HS-5 (cell line): Measurements from ENCODE around the gene DSCAML1.

Source experiments
- DNase-seq: peaks from one replicate; pipeline ENCODE4 v3.0.0-alpha.2; 2012; ENCODE audit warnings: low read depth

Gene DSCAML1

GRCh38 chr11:117426941-117427340 is 370.1 kb downstream of the DSCAML1 start:
- no peak for DNase-seq

GRCh38 chr11:117426297-117426685 is 370.7 kb downstream of the DSCAML1 start:
- DNase-seq = no peak

- DNase-seq = no peak
Measured at GRCh38 chr11:117425679-117426296, 371.2 kb downstream of the DSCAML1 start.

GRCh38 chr11:117424781-117425180 is 372.2 kb downstream of the DSCAML1 start:
- DNase-seq = no peak

GRCh38 chr11:117423046-117423575 is 373.9 kb downstream of the DSCAML1 start:
- DNase-seq = no peak

GRCh38 chr11:117421476-117421875 is 375.5 kb downstream of the DSCAML1 start:
- DNase-seq = no peak

- no peak for DNase-seq
Measured at GRCh38 chr11:117421041-117421440, 376.0 kb downstream of the DSCAML1 start.

GRCh38 chr11:117420598-117420997 is 376.4 kb downstream of the DSCAML1 start:
- DNase-seq = no peak

GRCh38 chr11:117420143-117420485 is 376.9 kb downstream of the DSCAML1 start:
- DNase-seq = no peak

GRCh38 chr11:117419482-117420142 is 377.4 kb downstream of the DSCAML1 start:
- peak; percentile 14 for DNase-seq

GRCh38 chr11:117418737-117419481 is 378.1 kb downstream of the DSCAML1 start:
- no peak for DNase-seq

GRCh38 chr11:117417856-117418255 is 379.2 kb downstream of the DSCAML1 start:
- DNase-seq = no peak

- DNase-seq = no peak
Measured at GRCh38 chr11:117417342-117417741, 379.7 kb downstream of the DSCAML1 start.

GRCh38 chr11:117415358-117415896 is 381.6 kb downstream of the DSCAML1 start:
- DNase-seq = no peak

- DNase-seq = no peak
Measured at GRCh38 chr11:117414724-117415123, 382.3 kb downstream of the DSCAML1 start.

GRCh38 chr11:117413616-117414015 is 383.4 kb downstream of the DSCAML1 start:
- no peak for DNase-seq

GRCh38 chr11:117412653-117413275 is 384.3 kb downstream of the DSCAML1 start:
- DNase-seq = no peak

GRCh38 chr11:117412176-117412575 is 384.8 kb downstream of the DSCAML1 start:
- no peak for DNase-seq

GRCh38 chr11:117411736-117412135 is 385.3 kb downstream of the DSCAML1 start:
- DNase-seq = no peak

- DNase-seq = no peak
Measured at GRCh38 chr11:117410861-117411710, 385.9 kb downstream of the DSCAML1 start.

GRCh38 chr11:117410238-117410637 is 386.8 kb downstream of the DSCAML1 start:
- DNase-seq = no peak
